ENCODE results near the gene KANK4.

DNA sequence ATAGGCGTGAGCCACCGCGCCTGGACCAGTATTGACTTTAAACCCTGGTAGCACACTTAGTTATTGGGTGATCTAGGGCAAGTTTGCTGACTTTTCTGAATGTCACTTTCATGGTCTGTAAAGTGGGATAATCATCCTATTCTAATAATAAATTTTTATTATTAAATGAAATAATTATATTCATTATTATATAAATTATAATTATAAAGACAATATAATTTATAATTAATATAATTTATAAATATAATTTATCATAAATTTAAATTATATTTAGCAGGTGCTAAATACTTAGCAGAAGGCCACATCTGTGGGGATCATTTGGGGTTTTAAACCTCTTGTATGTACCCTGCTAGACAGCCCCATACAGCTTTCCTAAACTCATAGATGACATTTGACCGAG is 59.7 kb downstream of the KANK4 start:
- no peak for TF ChIP-seq EZH2 (IDR thresholded peaks at IDR 0.05; ENCODE audit: low read depth)
- TF ChIP-seq, protein P1, sequence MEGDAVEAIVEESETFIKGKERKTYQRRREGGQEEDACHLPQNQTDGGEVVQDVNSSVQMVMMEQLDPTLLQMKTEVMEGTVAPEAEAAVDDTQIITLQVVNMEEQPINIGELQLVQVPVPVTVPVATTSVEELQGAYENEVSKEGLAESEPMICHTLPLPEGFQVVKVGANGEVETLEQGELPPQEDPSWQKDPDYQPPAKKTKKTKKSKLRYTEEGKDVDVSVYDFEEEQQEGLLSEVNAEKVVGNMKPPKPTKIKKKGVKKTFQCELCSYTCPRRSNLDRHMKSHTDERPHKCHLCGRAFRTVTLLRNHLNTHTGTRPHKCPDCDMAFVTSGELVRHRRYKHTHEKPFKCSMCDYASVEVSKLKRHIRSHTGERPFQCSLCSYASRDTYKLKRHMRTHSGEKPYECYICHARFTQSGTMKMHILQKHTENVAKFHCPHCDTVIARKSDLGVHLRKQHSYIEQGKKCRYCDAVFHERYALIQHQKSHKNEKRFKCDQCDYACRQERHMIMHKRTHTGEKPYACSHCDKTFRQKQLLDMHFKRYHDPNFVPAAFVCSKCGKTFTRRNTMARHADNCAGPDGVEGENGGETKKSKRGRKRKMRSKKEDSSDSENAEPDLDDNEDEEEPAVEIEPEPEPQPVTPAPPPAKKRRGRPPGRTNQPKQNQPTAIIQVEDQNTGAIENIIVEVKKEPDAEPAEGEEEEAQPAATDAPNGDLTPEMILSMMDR (conservative IDR thresholded peaks at IDR 0.05): no peak
